H1 (cell line): ENCODE results near the gene SUMF1. TPM values are rescaled to one million over a fixed set of nuclear protein-coding genes. Genes with fewer than 3 reads are reported as not detected.

Experiments
- ATF2 ChIP-seq: IDR thresholded peaks from 2 replicates; pipeline ENCODE4 v1.6.1; 2012; ENCODE audit warnings: low read length, inconsistent platforms
- NANOG ChIP-seq: IDR thresholded peaks from 2 replicates; pipeline ENCODE4 v1.6.1; 2011; ENCODE audit warnings: low read length, low read depth, mild to moderate bottlenecking, inconsistent platforms; ENCODE audit not compliant: insufficient read depth, poor library complexity, severe bottlenecking
- RAD21 ChIP-seq, 2 experiments: IDR thresholded peaks in 1 of 2; conservative IDR thresholded peaks in 1 of 2; 2 replicates each; pipeline ENCODE4 v1.6.1; 2011; ENCODE audit warnings: low read depth in 2 of 2, low read length in 2 of 2, improper control_type of control experiment in 1 of 2, inconsistent platforms in 1 of 2, mild to moderate bottlenecking in 1 of 2, moderate library complexity in 1 of 2
- TAF1 ChIP-seq: IDR thresholded peaks from 2 replicates; pipeline ENCODE4 v1.6.1; 2011; ENCODE audit warnings: mild to moderate bottlenecking, low read depth, low read length
- polyA plus RNA-seq, 7 experiments: library from polyadenylated mRNA; depleted of rRNA in 3 of 7; stranded (reverse) in 5 of 7; unstranded in 2 of 7; fragments of >200 nt in 5 of 7; fragments of 200-250 nt in 2 of 7; gene quantifications; 1 replicate in 5 of 7; 2 replicates in 1 of 7; 4 replicates in 1 of 7; pipeline versions ENCODE4 v1.2.1 to v1.2.3, GENCODE V29; 2011 to 2013; ENCODE audit warnings: missing spikeins in 2 of 7, mixed read lengths in 2 of 7
- total RNA-seq: library from RNA; stranded (reverse); fragmentation: NEBNext Ultra II Directional; extraction: Animal tissue kit (Norgen Biotek cat#: 25700); gene quantifications from 2 replicates; pipeline ENCODE4 v1.2.1, GENCODE V29; 2021

The SUMF1 gene
- total and polyA plus RNA-seq, 2 of the 8 experiments (the other 6 are each of a cell fraction or from before 2014, with no cell fraction given): 12.5 to 15.0 TPM

- TF ChIP-seq ATF2: peak; percentile 15; the same call in 1 of the 2 replicates
- no peak for TF ChIP-seq NANOG
- peak; percentile 11 to 16; a peak in 1 of 4 replicates for TF ChIP-seq RAD21 (IDR thresholded peaks at IDR 0.05 in 1 of 2, conservative IDR thresholded peaks at IDR 0.05 in 1 of 2; ENCODE audit: low read depth in 2 of 2, low read length in 2 of 2)
- TF ChIP-seq TAF1: peak; percentile 48; the same call in 1 of the 2 replicates
- TF ChIP-seq, all 59 proteins: peak for 10
Observed at GRCh38 chr3:4492208-4493013, 25.3 kb upstream of the SUMF1 start (continued).
